Testis (tissue), 3 donors: ENCODE measurements around the gene GSG1L2. TPM values are rescaled to one million over a fixed set of nuclear protein-coding genes. Genes with fewer than 3 reads are reported as not detected.

Source experiments
- DNase-seq: peaks from one replicate; pipeline ENCODE4 v3.0.0-alpha.2; 2019
- H3K27ac ChIP-seq, 2 donors: fragments of 200-600 bp; sonication (generic); one replicate each; pipeline ENCODE4 v1.5.1; 2019
- H3K27me3 ChIP-seq: fragments of 200-600 bp; sonication (generic); one replicate; pipeline ENCODE4 v1.5.1; 2019
- H3K36me3 ChIP-seq: fragments of 200-600 bp; sonication (generic); one replicate; pipeline ENCODE4 v1.5.1; 2017; ENCODE audit warnings: low read depth; ENCODE audit errors: missing control alignments
- H3K4me1 ChIP-seq: fragments of 200-600 bp; sonication (generic); one replicate; pipeline ENCODE4 v1.5.1; 2019
- H3K4me3 ChIP-seq, 2 donors: fragments of 200-600 bp; sonication (generic); one replicate each; pipeline ENCODE4 v1.5.1; 2017 to 2019
- H3K9me3 ChIP-seq: fragments of 200-600 bp; sonication (generic); one replicate; pipeline ENCODE4 v1.5.1; 2017
- CTCF ChIP-seq, 3 experiments: fragments of 450-650 bp in 2 of 3; fragments of 200-600 bp in 1 of 3; sonication (generic) in 1 of 3; IDR thresholded peaks; one replicate each; pipeline ENCODE4 v1.5.1; 2016 to 2019; ENCODE audit warnings: antibody characterized with exemption in 3 of 3, mild to moderate bottlenecking in 2 of 3, moderate library complexity in 1 of 3
- POLR2A ChIP-seq: fragments of 450-650 bp; IDR thresholded peaks from one replicate; pipeline ENCODE4 v1.6.1; 2017; ENCODE audit warnings: antibody characterized with exemption, mild to moderate bottlenecking, moderate library complexity
- WGBS, 2 donors: methylation state at CpG; one replicate each; pipeline ENCODE4 v1.1.5; 2018; 5-methylcytosine and 5-hydroxymethylcytosine counted together
- intact Hi-C: fragments of 100-400 bp; cut with DNase I; formaldehyde crosslinking; loops from one replicate; pipeline ENCODE4 v1.15.1; 2023; ENCODE audit warnings: low total_unique reads
- polyA plus RNA-seq: library from polyadenylated mRNA; stranded (reverse); fragments of 350-450 nt; fragmentation: Illumina TruSeq; extraction: RNeasy Lipid Tissue Mini Kit (QIAGEN cat#74804); gene quantifications from one replicate; pipeline ENCODE4 v1.2.3, GENCODE V29; 2014; ENCODE audit warnings: low read depth, low replicate concordance; ENCODE audit not compliant: insufficient read depth
- total RNA-seq, 2 donors: library from RNA; depleted of rRNA; stranded (reverse); fragments of >200 nt; gene quantifications; one replicate each; pipeline ENCODE4 v1.2.3, GENCODE V29; 2016

GSG1L2 gene
- total and polyA plus RNA-seq, 3 donors from 2014 or later, result 0.50 to 0.79 TPM; not detected in 1

- no peak overlapping the region for H3K27ac ChIP-seq
- H3K36me3 ChIP-seq, result no peaks in the 10 kb centered on the region
- no peaks in the 10 kb centered on the region for H3K27me3 ChIP-seq
- intact Hi-C loops, result no loop called here
- no peak overlapping the region for H3K4me3 ChIP-seq
- H3K9me3 ChIP-seq, result no peaks in the 10 kb centered on the region
- no peak for TF ChIP-seq CTCF (IDR thresholded peaks at IDR 0.05)
- TF ChIP-seq POLR2A, result no peak
- no peak for DNase-seq
- no peaks in the 10 kb centered on the region for H3K4me1 ChIP-seq
- WGBS, 2 donors, result 81 to 90% methylated on average over 14 of the region's 14 CpGs
Measured at GRCh38 chr17:9814337-9814945, 7.4 kb downstream of the GSG1L2 start.

- no peaks in the 10 kb centered on the region for H3K27me3 ChIP-seq
- no peaks in the 10 kb centered on the region for H3K9me3 ChIP-seq
- no peaks in the 10 kb centered on the region for H3K36me3 ChIP-seq
- 86 to 93% methylated on average over 9 of the region's 9 CpGs for WGBS, 2 donors
- H3K4me3 ChIP-seq, result no peak overlapping the region
- no peaks in the 10 kb centered on the region for H3K4me1 ChIP-seq
- H3K27ac ChIP-seq, result no peak overlapping the region
- no peak for TF ChIP-seq POLR2A
- no peak for TF ChIP-seq CTCF (IDR thresholded peaks at IDR 0.05)
- intact Hi-C loops, result no loop called here
- DNase-seq, result no peak
Measured at GRCh38 chr17:9813166-9813565, 8.7 kb downstream of the GSG1L2 start.

GRCh38 chr17:9811537-9811936 lies 10.3 kb downstream of the GSG1L2 start:
- Histone ChIP-seq H3K4me1 (no peaks in the 10 kb centered on the region), H3K27me3 (no peaks in the 10 kb centered on the region), H3K9me3 (no peaks in the 10 kb centered on the region), H3K36me3 (no peaks in the 10 kb centered on the region), H3K4me3 (no peak overlapping the region), H3K27ac (no peak overlapping the region)
- intact Hi-C loops, result no loop called here
- TF ChIP-seq POLR2A (no peak), CTCF (IDR thresholded peaks at IDR 0.05) (no peak)
- 81 to 87% methylated on average over 11 of the region's 11 CpGs for WGBS, 2 donors
- DNase-seq, result no peak

DNA sequence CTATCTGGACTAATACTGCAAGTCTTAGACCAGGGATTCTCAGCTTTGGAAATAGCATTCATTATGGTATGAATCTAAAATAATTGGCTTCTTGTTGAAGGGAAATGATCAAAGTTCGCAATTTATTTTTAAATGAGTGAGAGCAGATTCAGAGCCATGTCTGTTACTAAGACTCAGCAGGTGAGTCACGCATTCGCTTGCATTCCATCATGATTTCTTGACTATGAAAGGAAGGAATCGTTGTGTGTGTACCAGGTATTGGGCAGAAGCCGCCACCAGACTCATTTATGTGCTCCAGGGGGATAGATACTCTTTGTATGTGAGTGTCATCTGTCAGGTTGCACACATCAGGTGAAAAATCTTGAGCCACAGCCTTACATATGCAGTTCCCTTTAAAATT lies 10.8 kb downstream of the GSG1L2 start:
- no peaks in the 10 kb centered on the region for H3K36me3 ChIP-seq
- H3K9me3 ChIP-seq, result no peaks in the 10 kb centered on the region
- no peak overlapping the region for H3K27ac ChIP-seq
- intact Hi-C loops, result no loop called here
- WGBS, 2 donors, result 90 to 92% methylated on average over 5 of the region's 5 CpGs
- TF ChIP-seq POLR2A (no peak), CTCF (IDR thresholded peaks at IDR 0.05) (no peak)
- no peak overlapping the region for H3K4me3 ChIP-seq
- H3K4me1 ChIP-seq, result no peaks in the 10 kb centered on the region
- no peaks in the 10 kb centered on the region for H3K27me3 ChIP-seq
- DNase-seq, result no peak
